GM19395 (cell line): ENCODE measurements around the gene C1QB.

ENCODE experiments used
- ATAC-seq: cut with Tn5 transposase; IDR thresholded peaks from one replicate; pipeline ENCODE4 v1.9.1; 2021; ENCODE audit warnings: mild to moderate bottlenecking, moderate library complexity; ENCODE audit not compliant: unreplicated experiment

C1QB gene, protein sequence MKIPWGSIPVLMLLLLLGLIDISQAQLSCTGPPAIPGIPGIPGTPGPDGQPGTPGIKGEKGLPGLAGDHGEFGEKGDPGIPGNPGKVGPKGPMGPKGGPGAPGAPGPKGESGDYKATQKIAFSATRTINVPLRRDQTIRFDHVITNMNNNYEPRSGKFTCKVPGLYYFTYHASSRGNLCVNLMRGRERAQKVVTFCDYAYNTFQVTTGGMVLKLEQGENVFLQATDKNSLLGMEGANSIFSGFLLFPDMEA

GRCh38 chr1:22652881-22653316 lies at the start of gene C1QB:
TSS of gene C1QB (plus strand) at chr1:22653236. CDS start at chr1:22659463, 6,227 bp downstream.
- no peak for ATAC-seq

- ATAC-seq: no peak
These were observed 46.9 kb upstream of the C1QB start for GRCh38 chr1:22606161-22606560.

- ATAC-seq: no peak
These were observed 45.9 kb upstream of the C1QB start for GRCh38 chr1:22607154-22607553.

GRCh38 chr1:22608361-22608760 lies 44.7 kb upstream of the C1QB start:
- no peak for ATAC-seq

DNA sequence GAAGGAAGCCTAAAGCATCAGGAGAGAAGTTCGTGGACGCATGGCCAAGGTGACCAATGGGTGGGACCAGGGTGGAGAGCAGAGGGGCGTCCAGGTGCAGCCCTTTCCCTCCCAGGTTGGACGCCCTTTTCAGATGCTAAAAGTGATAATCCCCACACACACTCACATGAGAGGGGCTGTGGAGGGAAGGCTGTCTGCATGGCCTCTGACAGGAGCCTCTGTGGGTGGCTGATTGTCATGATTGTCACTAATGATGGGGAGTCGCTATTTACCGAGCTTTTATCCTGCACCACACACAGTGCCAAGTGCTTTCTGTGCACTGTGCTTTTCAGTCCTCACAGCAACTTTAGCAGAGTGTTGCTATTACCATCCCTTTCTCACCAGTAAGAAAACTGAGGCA lies 43.7 kb upstream of the C1QB start:
- no peak for ATAC-seq

DNA sequence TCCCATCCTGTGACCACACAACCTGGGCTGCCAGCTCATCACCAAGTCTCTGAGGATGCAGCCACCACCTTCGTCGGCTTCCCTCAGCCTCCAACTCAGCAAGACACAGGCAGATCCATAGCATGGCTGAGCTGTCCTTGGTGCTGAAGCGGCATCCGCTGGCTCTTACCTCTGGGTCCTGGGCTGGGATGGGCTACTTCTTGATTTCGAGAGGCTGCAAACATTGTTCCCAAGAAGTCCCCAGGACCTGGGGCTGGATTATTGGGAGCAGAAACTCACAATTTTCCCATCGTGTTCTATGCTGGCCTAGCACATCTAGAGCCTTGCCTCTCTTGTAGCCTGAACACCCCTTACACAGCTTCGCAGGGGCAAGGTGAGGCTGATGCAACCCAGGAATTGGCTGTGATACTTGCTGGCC lies 41.5 kb upstream of the C1QB start:
- ATAC-seq: no peak

GRCh38 chr1:22612671-22613571 lies 40.1 kb upstream of the C1QB start:
- ATAC-seq: no peak

- ATAC-seq: no peak
These were observed 39.5 kb upstream of the C1QB start for GRCh38 chr1:22613572-22613918.

- no peak for ATAC-seq
These were observed 39.1 kb upstream of the C1QB start for GRCh38 chr1:22613951-22614350.

- no peak for ATAC-seq
These were observed 37.1 kb upstream of the C1QB start for GRCh38 chr1:22615886-22616285.

- no peak for ATAC-seq
These were observed 36.5 kb upstream of the C1QB start for GRCh38 chr1:22616571-22616970.

- ATAC-seq: no peak
These were observed 35.0 kb upstream of the C1QB start for GRCh38 chr1:22618056-22618455.

DNA sequence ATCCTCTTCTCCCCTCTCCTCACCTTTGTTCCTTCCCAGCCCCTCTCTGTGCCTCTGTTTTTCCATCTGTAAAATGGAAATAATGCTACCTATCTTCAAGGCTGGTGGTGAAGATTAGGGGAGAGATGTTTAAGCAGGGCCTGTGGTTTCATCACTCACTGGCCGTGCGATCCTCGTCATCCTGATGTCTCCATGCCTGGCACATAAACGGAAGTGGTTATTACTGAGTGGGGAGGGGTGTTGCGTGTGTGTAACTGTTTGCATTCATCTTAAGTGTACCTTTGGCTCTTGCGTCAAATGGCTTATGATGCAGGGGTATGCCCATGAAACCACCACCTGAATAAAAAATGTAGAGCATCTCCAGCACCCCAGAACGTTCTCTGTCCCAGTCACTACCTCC lies 33.8 kb upstream of the C1QB start:
- ATAC-seq: no peak

GRCh38 chr1:22619798-22620197 lies 33.2 kb upstream of the C1QB start:
- ATAC-seq: no peak

DNA sequence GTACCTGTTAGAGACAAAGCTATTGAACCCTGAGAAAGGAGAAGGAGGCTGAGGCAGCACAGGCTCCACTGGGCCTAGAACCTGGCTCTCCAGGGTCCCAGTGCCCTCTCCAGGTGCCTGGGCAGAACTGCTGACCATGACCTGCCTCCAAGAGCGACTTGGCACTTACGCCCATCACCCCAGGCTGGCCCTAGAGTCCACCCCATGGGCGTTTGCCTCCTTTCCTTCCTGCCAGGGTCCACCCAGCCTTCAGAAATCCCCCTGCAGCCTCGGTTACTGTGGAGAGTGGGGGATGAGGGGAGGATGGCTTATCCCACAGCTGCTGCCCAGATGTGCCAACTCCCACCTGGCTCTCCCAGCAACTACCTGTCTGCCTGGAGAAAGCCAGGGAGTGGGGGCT lies 31.3 kb upstream of the C1QB start:
- ATAC-seq: no peak

DNA sequence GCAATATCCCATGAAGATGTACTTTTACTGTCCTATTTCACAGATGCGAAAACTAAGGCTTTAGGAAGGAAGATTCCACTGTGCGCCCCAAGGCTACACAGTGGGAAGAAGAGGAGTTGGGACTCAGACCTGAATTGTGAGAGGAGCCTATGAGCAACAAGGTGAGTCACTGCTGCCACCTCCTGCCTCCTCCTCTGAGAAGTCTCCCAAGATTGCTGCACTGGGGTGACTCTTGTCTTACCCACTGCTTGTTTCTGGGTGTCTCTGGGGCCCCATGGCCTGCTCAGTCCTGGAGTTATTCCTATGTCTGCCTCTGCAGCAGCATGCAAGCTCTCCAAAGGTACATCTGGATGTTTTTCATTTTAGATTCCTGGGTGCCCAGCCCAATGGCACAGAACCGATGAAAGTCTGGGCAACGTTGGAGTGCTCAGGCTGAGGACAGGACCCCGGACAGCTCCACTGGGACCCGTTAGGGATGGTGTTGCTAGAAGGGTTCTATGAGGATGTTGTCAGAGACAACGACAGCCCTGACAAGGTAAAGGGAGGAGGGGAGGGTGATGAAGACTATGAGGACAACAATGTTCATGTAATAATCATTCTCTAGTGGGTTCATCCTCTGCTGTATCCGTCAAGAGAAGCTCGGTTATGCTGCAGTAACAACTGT lies 27.6 kb upstream of the C1QB start:
- no peak for ATAC-seq

DNA sequence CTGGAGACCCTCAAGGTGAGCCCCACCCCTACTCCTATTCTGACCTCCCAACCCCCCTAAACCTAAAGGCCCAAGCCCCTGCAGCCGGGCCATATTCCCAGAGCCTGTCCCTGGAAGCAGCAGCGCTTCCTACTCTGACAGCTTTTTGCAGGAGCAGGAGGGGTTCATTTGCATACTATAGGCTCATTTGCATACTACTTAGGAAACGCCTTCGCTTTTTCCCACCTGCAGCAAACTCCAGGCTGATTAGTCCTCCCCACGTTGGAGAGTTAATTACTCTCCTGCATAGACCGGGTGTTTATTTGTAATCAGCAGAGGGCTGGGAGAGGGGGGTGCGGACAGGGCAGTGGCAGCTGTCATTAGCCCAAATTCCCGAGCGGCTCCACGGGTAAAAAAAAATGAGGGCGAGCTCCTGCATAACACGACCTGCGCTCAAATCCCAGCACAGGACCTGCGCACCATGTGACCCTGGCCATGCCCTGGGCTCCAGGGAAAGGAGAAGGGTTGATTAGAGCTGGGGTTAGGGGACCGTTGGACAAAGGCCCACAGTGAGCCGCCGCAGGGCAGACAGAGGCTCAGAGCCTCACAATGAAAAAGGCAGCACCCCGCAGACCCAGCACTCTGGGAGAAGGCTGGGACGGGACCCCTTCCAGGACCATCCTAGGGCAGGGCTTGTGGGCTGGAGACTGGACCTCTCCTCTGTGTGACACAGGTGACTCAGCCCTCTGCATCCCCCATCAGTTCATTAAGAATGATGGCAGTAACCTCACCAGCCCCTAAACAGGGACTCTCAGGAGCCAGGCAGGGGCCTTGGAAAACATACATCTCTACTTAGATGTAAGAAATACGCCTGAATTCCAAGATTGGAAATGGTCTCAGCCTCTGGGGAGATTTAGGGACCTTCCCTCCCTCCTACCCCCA lies 26.5 kb upstream of the C1QB start:
- ATAC-seq: no peak

GRCh38 chr1:22627331-22627730 lies 25.7 kb upstream of the C1QB start:
- ATAC-seq: no peak

GRCh38 chr1:22628698-22629444 lies 24.2 kb upstream of the C1QB start:
- no peak for ATAC-seq

GRCh38 chr1:22629886-22630285 lies 23.1 kb upstream of the C1QB start:
- ATAC-seq: no peak
